Tibial artery (tissue), 4 donors: ENCODE results near the gene CCDC186.

Experiments
- DNase-seq, 2 donors: peaks; one replicate each; pipeline ENCODE4 v3.0.0-alpha.2; 2019
- H3K27ac ChIP-seq, 2 donors: fragments of 200-600 bp; sonication (generic) in 1 of 2; 1 replicate in 1 of 2; 2 replicates in 1 of 2; pipeline ENCODE4 v1.5.1; 2018 to 2019; ENCODE audit warnings: mild to moderate bottlenecking in 1 of 2
- H3K27me3 ChIP-seq, 2 donors: fragments of 200-600 bp; sonication (generic) in 1 of 2; one replicate each; pipeline versions ENCODE4 v1.5.1 to v1.6.0; 2016 to 2019
- H3K36me3 ChIP-seq, 3 donors: fragments of 200-600 bp; sonication (generic) in 2 of 3; one replicate each; pipeline ENCODE4 v1.5.1; 2016 to 2019; ENCODE audit warnings: mild to moderate bottlenecking in 2 of 3
- H3K4me1 ChIP-seq, 4 donors: fragments of 200-600 bp; sonication (generic) in 2 of 4; 1 replicate in 3 of 4; 2 replicates in 1 of 4; pipeline ENCODE4 v1.5.1; 2016 to 2019
- H3K4me3 ChIP-seq, 2 donors: fragments of 200-600 bp; sonication (generic) in 1 of 2; 1 replicate in 1 of 2; 2 replicates in 1 of 2; pipeline ENCODE4 v1.5.1; 2018 to 2019; ENCODE audit warnings: mild to moderate bottlenecking in 2 of 2
- H3K9me3 ChIP-seq, 3 donors: fragments of 200-600 bp; sonication (generic) in 1 of 3; one replicate each; pipeline ENCODE4 v1.5.1; 2016 to 2019
- intact Hi-C: fragments of 100-400 bp; cut with DNase I; formaldehyde crosslinking; loops from one replicate; pipeline ENCODE4 v1.15.0; 2023; ENCODE audit warnings: low total_unique reads
- TF ChIP-seq, protein P1 (sequence below), 2 experiments: fragments of 200-600 bp in 1 of 2; fragments of 450-650 bp in 1 of 2; IDR thresholded peaks; one replicate each; pipeline ENCODE4 v1.5.1; 2017 to 2019; ENCODE audit warnings: antibody characterized with exemption in 2 of 2, mild to moderate bottlenecking in 1 of 2, moderate library complexity in 1 of 2

Gene CCDC186

DNA sequence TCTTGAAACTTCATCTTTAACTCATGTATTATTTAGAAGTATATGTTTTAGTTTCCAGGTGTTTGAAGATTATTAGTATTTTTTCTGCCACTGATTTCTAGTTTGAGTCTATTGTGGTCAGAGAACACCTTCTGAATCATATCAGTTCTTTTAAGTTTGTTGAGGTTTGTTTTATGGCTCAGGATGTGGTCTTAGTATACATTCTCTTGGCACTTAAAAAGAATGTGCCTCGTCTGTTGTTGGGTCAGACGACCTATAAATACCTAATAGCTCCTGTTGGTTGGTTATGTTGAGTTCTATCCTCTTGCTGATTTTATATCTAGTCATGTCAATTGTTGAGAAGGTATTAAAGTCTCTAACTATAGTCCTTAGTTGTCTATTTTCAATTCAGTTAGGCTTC is 21.1 kb upstream of the CCDC186 start:
- Histone ChIP-seq H3K36me3 (no peaks in the 10 kb centered on the region), H3K4me1 (no peaks in the 10 kb centered on the region), H3K27ac (no peak overlapping the region), H3K4me3 (no peak overlapping the region), H3K9me3 (no peaks in the 10 kb centered on the region), H3K27me3 (peaks cover 0 to 9% of the 10 kb centered on the region in 2 donors)
- DNase-seq, result no peak
- intact Hi-C loops, result no loop called here
- TF ChIP-seq, protein P1, sequence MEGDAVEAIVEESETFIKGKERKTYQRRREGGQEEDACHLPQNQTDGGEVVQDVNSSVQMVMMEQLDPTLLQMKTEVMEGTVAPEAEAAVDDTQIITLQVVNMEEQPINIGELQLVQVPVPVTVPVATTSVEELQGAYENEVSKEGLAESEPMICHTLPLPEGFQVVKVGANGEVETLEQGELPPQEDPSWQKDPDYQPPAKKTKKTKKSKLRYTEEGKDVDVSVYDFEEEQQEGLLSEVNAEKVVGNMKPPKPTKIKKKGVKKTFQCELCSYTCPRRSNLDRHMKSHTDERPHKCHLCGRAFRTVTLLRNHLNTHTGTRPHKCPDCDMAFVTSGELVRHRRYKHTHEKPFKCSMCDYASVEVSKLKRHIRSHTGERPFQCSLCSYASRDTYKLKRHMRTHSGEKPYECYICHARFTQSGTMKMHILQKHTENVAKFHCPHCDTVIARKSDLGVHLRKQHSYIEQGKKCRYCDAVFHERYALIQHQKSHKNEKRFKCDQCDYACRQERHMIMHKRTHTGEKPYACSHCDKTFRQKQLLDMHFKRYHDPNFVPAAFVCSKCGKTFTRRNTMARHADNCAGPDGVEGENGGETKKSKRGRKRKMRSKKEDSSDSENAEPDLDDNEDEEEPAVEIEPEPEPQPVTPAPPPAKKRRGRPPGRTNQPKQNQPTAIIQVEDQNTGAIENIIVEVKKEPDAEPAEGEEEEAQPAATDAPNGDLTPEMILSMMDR (IDR thresholded peaks at IDR 0.05), result no peak

- H3K4me1 ChIP-seq, result no peaks in the 10 kb centered on the region
- no peaks in the 10 kb centered on the region for H3K9me3 ChIP-seq
- TF ChIP-seq, protein P1 (IDR thresholded peaks at IDR 0.05), result no peak
- no peak for DNase-seq
- intact Hi-C loops, result no loop called here
- no peak overlapping the region for H3K4me3 ChIP-seq
- no peaks in the 10 kb centered on the region for H3K36me3 ChIP-seq
- H3K27ac ChIP-seq, result no peak overlapping the region
- H3K27me3 ChIP-seq, result no peaks in the 10 kb centered on the region
Observed at GRCh38 chr10:114189700-114190099, 15.7 kb upstream of the CCDC186 start.

- H3K4me1 ChIP-seq, result no peaks in the 10 kb centered on the region
- intact Hi-C loops, result no loop called here
- H3K27me3 ChIP-seq, result no peaks in the 10 kb centered on the region
- no peaks in the 10 kb centered on the region for H3K9me3 ChIP-seq
- TF ChIP-seq, protein P1 (IDR thresholded peaks at IDR 0.05), result no peak
- H3K36me3 ChIP-seq, result no peaks in the 10 kb centered on the region
- no peak overlapping the region for H3K4me3 ChIP-seq
- no peak overlapping the region for H3K27ac ChIP-seq
- DNase-seq, result no peak
Observed at GRCh38 chr10:114188900-114189299, 14.9 kb upstream of the CCDC186 start.

- TF ChIP-seq, protein P1 (IDR thresholded peaks at IDR 0.05), result no peak
- intact Hi-C loops, result no loop called here
- no peaks in the 10 kb centered on the region for H3K9me3 ChIP-seq
- H3K36me3 ChIP-seq, result no peaks in the 10 kb centered on the region
- H3K4me1 ChIP-seq, result no peaks in the 10 kb centered on the region
- no peaks in the 10 kb centered on the region for H3K27me3 ChIP-seq
- no peak overlapping the region for H3K27ac ChIP-seq
- DNase-seq, result no peak
- H3K4me3 ChIP-seq, result no peak overlapping the region
Observed at GRCh38 chr10:114188001-114188400, 14.0 kb upstream of the CCDC186 start.

DNA sequence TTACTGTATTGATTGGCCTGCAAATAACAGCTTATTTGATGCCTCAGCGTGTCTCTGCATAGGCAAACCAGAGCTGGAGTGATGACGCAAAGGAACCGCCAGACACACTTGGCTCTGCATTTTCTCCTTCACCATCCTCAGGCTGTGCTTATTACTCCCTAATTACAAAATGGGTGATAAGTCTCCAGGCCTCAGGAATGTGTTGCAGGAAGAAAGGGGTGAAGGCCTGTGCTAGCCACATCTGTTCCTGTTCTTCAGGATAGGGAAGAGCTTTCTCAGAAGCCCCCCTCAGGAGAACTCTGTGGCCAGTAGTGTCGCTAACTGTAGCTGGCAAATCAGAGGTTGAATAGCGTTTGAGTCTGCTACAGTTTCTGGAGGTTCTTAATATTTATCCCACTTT is 10.3 kb upstream of the CCDC186 start:
- Histone ChIP-seq H3K36me3 (no peaks in the 10 kb centered on the region), H3K4me1 (no peaks in the 10 kb centered on the region), H3K9me3 (no peaks in the 10 kb centered on the region), H3K4me3 (no peak overlapping the region), H3K27me3 (no peaks in the 10 kb centered on the region), H3K27ac (no peak overlapping the region)
- TF ChIP-seq, protein P1 (IDR thresholded peaks at IDR 0.05), result no peak
- intact Hi-C loops, result no loop called here
- DNase-seq, result no peak

DNA sequence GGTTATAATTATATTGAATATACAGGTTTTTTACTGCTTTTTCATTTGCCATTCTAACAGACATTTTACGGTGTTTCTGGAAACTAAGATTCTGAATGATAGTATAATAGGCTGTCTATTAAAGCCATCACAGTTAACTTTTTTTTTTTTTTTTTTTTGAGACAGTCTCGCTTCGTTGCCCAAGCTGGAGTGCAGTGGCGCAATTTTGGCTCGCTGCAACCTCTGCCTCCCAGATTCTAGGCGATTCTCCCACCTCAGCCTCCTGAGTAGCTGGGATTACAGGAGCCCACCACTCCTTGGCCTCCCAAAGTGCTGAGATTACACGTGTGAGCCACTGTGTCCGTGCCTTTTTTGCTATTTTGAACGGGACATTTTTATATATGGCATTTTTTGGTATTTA is 9.6 kb upstream of the CCDC186 start:
- H3K4me1 ChIP-seq, result no peaks in the 10 kb centered on the region
- no peak overlapping the region for H3K4me3 ChIP-seq
- no peaks in the 10 kb centered on the region for H3K9me3 ChIP-seq
- H3K36me3 ChIP-seq, result no peaks in the 10 kb centered on the region
- no peak overlapping the region for H3K27ac ChIP-seq
- TF ChIP-seq, protein P1 (IDR thresholded peaks at IDR 0.05), result no peak
- intact Hi-C loops, result no loop called here
- DNase-seq, result no peak
- no peaks in the 10 kb centered on the region for H3K27me3 ChIP-seq
